GM19324 (cell line): ENCODE data around the gene AKAP1.
A peak's percentile ranks its signal among the peaks of the same experiment; 100 is the strongest.

Experiments used
- ATAC-seq: cut with Tn5 transposase; IDR thresholded peaks from one replicate; pipeline ENCODE4 v1.9.1; 2021; ENCODE audit warnings: mild to moderate bottlenecking, moderate library complexity; ENCODE audit not compliant: unreplicated experiment, low FRiP score

The AKAP1 gene

GRCh38 chr17:57073626-57074025 is 11.4 kb upstream of the AKAP1 start:
- no peak for ATAC-seq

- no peak for ATAC-seq
These were observed 9.9 kb upstream of the AKAP1 start for GRCh38 chr17:57075193-57075592.

GRCh38 chr17:57075785-57076184 is 9.3 kb upstream of the AKAP1 start:
- no peak for ATAC-seq

DNA sequence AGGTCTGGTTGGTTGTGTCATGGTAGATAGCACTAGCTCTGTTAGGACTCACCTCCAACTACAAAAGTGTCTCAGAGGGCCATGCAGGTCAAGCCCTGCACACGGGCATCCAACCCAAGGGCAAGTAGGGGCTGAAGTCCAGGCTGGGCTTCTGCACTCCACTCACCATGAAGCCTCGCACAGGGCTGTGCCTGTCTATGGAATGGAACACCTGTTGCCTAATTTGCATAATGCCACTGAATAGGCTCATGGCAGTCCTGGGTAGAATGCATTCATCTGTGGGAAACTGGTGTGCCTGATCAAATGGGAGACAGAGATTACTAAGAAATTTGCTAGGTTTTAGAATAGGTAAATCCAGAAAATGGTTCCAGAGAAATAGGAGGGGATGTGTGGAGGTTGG is 8.0 kb upstream of the AKAP1 start:
- no peak for ATAC-seq

DNA sequence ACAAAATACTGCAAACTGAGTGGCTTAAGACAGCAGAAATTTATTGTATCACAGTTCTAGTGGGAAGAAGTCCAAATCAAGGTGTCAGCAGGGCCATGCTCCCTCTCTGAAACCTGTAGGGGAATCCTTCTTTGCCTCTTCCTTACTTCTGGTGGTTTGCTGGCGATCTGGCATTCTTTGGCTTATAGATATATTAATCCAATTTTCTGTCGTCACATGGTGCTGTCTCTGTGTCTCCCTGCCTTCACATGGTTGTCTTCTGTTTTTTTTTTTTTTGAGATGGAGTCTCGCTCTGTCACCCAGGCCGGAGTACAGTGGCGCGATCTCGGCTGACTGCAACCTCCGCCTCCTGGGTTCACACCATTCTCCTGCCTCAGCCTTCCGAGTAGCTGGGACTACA is 6.8 kb upstream of the AKAP1 start:
- ATAC-seq, result no peak

DNA sequence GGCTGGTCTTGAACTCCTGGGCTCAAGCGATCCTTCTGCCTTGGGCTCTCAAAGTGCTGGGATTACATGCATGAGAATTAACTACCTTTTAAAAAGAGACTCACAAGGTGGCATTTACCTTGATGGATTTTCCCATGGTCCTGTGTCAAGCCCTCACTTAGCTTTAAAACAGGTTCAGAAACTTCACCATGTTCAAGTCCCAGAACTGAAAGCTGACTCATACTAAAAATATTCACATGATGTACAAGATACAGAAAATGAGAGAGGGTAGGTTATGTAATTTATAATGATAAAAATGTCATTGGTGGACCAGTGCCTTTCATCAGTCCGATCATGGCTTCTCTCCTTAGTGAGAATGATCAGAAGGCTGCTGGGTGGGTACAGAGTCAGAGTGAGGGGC is 4.3 kb upstream of the AKAP1 start:
- ATAC-seq, result no peak

- no peak for ATAC-seq
These were observed 2.6 kb upstream of the AKAP1 start for GRCh38 chr17:57082441-57082840.

DNA sequence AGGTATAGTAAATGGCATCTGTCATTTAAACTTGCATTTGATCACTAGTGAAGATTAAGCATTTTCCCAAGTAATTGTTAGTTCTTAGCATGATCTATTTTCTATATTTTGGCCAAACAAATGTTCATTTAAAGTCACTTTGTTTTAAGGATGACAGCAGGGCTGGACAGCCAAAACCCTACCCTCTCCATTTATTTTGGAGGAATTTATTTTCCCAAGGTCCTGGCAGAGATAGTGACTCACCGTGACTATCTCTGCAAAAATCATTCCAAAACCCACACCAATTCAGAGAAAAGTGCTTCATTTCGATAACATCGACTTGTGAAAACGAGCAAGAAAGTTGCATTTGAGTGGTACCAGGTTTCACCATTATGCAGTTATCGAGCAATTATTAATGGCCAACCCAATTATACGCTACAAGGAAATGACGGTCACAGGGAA is 665 bp upstream of the AKAP1 start:
- no peak for ATAC-seq

- peak; percentile 33 for ATAC-seq
These were observed 512 bp downstream of the AKAP1 start for GRCh38 chr17:57085448-57086068.

DNA sequence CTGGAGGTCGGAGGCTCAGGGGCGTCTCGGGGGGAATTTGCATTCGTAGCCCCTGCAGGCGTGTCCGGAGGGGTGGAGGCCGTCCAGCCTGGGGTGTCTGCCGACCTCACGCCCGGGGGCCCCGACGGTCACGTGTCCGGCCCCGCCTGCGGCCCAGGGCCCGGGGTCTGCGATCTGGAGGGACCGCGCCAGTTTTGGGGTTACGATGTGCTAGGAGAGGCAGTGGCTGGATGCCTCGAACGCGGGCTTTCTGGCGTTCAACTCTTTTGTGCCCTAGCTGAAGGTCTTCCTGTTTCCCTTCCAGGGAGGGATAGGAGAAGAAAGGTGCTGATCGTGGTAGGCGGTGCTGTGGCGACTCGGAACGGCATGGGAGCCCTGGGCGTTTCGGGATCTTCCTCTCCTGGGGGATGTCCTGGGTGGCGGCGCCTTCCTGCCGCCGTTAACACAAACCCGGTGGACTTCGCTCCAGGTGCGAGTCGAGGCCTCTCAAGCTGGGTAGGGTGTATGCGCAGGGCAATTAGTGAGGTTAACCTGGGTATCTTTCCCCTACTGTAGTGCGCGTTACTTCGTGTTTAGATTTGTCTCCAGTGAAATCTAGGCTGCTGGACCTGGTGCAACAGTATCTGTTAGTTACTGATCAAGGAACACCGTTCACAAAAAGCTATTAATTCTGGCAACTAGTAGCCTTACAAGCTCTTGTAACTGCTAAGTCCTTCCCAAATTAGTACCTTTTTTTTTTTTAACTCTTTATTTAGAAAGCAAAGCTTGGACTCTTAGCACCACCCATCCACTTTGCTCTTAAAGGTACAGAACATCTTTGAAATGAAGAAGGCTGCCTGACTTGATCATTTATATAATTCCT is 1.3 kb downstream of the AKAP1 start:
- no peak for ATAC-seq

GRCh38 chr17:57088298-57088697 is 3.3 kb downstream of the AKAP1 start:
- no peak for ATAC-seq

- no peak for ATAC-seq
These were observed 4.3 kb downstream of the AKAP1 start for GRCh38 chr17:57089391-57089790.

DNA sequence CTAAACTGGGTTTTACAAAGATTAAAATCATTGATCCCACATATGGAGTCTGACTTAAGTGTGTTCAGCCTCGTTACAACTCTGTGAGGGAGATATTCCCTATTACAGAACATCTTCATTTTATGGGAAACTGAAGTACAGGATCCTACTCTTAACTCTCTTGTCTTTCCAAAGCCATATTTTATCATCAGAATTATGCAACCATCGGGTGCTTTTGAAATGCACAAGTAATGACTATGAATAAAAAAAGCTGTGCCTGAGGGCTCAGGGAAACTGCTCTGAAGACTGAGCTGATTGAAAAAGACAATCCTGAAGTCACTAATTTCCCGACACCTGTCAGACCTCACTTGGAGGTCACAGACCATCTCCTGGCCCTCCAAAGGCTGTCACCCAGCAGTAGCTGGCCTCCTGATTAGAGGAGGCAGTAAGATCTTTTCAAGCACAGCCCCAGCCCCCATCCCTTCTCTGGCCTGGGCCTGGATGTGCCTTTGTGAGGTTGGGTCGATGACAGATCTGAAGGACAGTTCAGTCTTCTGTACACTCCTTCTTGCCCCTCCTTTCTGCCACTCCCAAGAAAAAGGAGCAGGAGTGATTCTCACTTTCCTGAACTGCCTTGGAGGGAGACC is 5.6 kb downstream of the AKAP1 start:
- ATAC-seq, result no peak

- no peak for ATAC-seq
These were observed 6.2 kb downstream of the AKAP1 start for GRCh38 chr17:57091186-57091618.

- no peak for ATAC-seq
These were observed 7.1 kb downstream of the AKAP1 start for GRCh38 chr17:57092171-57092570.

- ATAC-seq, result no peak
These were observed 7.7 kb downstream of the AKAP1 start for GRCh38 chr17:57092779-57093178.

- no peak for ATAC-seq
These were observed 11.6 kb downstream of the AKAP1 start for GRCh38 chr17:57096472-57097202.

DNA sequence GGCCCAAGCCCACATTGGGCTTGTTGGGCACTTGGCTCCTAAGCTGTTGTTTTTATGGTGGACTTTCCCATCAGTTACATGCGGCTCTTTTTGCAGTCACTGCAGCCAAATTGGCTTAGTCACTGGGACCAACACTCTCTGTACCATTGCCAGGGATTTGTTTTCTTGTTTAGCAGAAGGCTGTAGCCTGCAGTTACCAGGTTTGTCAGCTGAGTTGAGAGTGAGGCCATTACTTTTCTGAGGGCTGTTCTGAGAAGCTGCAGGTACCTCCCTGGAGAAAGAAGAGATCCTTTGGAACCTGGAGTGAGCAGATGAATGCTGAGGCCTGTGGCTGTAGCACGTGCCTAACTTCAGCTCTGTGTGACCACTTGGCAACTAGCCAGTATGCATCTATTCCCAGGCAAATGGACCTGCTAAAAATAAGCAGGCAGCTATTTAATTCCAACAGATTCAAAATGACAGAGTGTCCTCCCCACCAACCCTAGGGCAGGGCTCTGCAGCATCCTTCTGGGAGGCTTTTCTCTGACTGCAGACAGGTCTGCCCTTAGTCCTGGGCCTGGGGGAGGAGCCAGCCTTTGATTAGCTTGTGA is 12.9 kb downstream of the AKAP1 start:
- ATAC-seq, result no peak

- peak; percentile 53 for ATAC-seq
These were observed 14.1 kb downstream of the AKAP1 start for GRCh38 chr17:57099165-57099564.

GRCh38 chr17:57102122-57102521 is 17.1 kb downstream of the AKAP1 start:
- ATAC-seq, result no peak
